Measurements from ENCODE around the gene PTGES3.

Gene PTGES3

DNA sequence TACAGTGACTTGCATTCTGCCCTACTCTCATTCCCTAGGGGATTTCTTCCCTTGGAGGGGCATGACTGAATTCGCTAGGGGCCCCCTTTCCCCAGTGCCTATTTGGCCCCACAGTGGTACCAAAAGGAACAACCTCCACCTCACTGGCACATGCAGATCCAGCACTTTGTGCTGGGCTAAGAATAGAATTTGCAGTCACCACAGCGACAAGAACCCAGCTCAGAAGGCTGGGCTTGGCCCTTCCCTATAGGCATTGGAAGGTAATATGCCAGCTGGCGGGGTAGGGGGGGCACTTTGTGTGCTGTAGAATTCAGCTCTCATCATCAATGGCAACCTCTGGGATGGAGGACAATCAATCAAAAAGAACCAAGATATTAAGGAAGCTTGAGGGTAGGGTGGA, 71.8 kb downstream of the PTGES3 start:
- ATAC-seq = no peak
- no peak for TF ChIP-seq ZNF565 (CRISPR knock-in tag; conservative IDR thresholded peaks at IDR 0.05; ENCODE audit: low read depth)

DNA sequence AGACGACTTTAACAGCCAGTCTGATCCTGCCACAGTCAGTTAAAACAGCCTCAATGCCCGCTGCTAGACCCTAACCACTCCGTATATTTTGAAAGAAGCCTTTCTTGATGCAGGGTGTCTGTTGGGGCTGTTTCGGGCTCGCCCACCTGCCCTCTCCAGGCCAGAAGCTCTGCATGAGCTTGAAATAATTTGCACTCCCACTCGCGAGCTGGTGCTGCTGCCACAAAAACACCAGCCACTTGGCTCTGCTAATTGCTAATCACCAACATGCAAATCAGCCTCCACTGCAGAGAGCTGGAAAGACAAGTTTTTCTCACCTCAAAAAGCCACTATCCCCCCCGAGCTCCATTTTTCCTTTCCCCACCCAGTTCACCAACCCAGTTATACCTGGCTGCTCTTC, 73.5 kb downstream of the PTGES3 start:
- TF ChIP-seq RARB (CRISPR knock-in tag; IDR thresholded peaks at IDR 0.05) = no peak
- TF ChIP-seq, protein P1, sequence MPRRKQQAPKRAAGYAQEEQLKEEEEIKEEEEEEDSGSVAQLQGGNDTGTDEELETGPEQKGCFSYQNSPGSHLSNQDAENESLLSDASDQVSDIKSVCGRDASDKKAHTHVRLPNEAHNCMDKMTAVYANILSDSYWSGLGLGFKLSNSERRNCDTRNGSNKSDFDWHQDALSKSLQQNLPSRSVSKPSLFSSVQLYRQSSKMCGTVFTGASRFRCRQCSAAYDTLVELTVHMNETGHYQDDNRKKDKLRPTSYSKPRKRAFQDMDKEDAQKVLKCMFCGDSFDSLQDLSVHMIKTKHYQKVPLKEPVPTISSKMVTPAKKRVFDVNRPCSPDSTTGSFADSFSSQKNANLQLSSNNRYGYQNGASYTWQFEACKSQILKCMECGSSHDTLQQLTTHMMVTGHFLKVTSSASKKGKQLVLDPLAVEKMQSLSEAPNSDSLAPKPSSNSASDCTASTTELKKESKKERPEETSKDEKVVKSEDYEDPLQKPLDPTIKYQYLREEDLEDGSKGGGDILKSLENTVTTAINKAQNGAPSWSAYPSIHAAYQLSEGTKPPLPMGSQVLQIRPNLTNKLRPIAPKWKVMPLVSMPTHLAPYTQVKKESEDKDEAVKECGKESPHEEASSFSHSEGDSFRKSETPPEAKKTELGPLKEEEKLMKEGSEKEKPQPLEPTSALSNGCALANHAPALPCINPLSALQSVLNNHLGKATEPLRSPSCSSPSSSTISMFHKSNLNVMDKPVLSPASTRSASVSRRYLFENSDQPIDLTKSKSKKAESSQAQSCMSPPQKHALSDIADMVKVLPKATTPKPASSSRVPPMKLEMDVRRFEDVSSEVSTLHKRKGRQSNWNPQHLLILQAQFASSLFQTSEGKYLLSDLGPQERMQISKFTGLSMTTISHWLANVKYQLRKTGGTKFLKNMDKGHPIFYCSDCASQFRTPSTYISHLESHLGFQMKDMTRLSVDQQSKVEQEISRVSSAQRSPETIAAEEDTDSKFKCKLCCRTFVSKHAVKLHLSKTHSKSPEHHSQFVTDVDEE (CRISPR knock-in tag; IDR thresholded peaks at IDR 0.05) = no peak
- no peak for TF ChIP-seq GLIS3 (CRISPR knock-in tag; IDR thresholded peaks at IDR 0.05)
- TF ChIP-seq PPARA (CRISPR knock-in tag; IDR thresholded peaks at IDR 0.05; ENCODE audit: borderline replicate concordance) = no peak
- TF ChIP-seq, protein P2, sequence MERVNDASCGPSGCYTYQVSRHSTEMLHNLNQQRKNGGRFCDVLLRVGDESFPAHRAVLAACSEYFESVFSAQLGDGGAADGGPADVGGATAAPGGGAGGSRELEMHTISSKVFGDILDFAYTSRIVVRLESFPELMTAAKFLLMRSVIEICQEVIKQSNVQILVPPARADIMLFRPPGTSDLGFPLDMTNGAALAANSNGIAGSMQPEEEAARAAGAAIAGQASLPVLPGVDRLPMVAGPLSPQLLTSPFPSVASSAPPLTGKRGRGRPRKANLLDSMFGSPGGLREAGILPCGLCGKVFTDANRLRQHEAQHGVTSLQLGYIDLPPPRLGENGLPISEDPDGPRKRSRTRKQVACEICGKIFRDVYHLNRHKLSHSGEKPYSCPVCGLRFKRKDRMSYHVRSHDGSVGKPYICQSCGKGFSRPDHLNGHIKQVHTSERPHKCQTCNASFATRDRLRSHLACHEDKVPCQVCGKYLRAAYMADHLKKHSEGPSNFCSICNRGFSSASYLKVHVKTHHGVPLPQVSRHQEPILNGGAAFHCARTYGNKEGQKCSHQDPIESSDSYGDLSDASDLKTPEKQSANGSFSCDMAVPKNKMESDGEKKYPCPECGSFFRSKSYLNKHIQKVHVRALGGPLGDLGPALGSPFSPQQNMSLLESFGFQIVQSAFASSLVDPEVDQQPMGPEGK (CRISPR knock-in tag; IDR thresholded peaks at IDR 0.05; ENCODE audit: borderline replicate concordance) = no peak
- no peak for TF ChIP-seq ZFP3 (CRISPR knock-in tag; IDR thresholded peaks at IDR 0.05)
- no peak for TF ChIP-seq ZNF70 (CRISPR knock-in tag; IDR thresholded peaks at IDR 0.05)
- no peak for TF ChIP-seq ZNF8 (CRISPR knock-in tag; IDR thresholded peaks at IDR 0.05)
- no peak for TF ChIP-seq TOX (CRISPR knock-in tag; IDR thresholded peaks at IDR 0.05; ENCODE audit: borderline replicate concordance)
- TF ChIP-seq OSR1 (CRISPR knock-in tag; IDR thresholded peaks at IDR 0.05) = no peak
- TF ChIP-seq ZFP30 (CRISPR knock-in tag; IDR thresholded peaks at IDR 0.05) = no peak
- TF ChIP-seq ZC3H10 (CRISPR knock-in tag; IDR thresholded peaks at IDR 0.05) = no peak
- TF ChIP-seq ZNF565 (CRISPR knock-in tag; conservative IDR thresholded peaks at IDR 0.05; ENCODE audit: low read depth) = no peak
- TF ChIP-seq POU6F1 (CRISPR knock-in tag; IDR thresholded peaks at IDR 0.05; ENCODE audit: borderline replicate concordance, low read depth) = no peak
- no peak for TF ChIP-seq ISL1 (CRISPR knock-in tag; IDR thresholded peaks at IDR 0.05)
- TF ChIP-seq, protein P3, sequence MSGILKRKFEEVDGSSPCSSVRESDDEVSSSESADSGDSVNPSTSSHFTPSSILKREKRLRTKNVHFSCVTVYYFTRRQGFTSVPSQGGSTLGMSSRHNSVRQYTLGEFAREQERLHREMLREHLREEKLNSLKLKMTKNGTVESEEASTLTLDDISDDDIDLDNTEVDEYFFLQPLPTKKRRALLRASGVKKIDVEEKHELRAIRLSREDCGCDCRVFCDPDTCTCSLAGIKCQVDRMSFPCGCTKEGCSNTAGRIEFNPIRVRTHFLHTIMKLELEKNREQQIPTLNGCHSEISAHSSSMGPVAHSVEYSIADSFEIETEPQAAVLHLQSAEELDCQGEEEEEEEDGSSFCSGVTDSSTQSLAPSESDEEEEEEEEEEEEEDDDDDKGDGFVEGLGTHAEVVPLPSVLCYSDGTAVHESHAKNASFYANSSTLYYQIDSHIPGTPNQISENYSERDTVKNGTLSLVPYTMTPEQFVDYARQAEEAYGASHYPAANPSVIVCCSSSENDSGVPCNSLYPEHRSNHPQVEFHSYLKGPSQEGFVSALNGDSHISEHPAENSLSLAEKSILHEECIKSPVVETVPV (CRISPR knock-in tag; IDR thresholded peaks at IDR 0.05) = no peak
- TF ChIP-seq SNAI2 (CRISPR knock-in tag; IDR thresholded peaks at IDR 0.05) = no peak
- TF ChIP-seq CREB5 (CRISPR knock-in tag; IDR thresholded peaks at IDR 0.05; ENCODE audit: low read depth) = no peak
- no peak for TF ChIP-seq ARNTL (CRISPR knock-in tag; IDR thresholded peaks at IDR 0.05; ENCODE audit: borderline replicate concordance, low read depth)
- no peak for ATAC-seq
